Transverse colon (tissue), 4 donors: ENCODE measurements around the gene CPTP. TPM values are rescaled to one million over a fixed set of nuclear protein-coding genes. Genes with fewer than 3 reads are reported as not detected.

Experiments
- DNase-seq: peaks from one replicate; pipeline ENCODE4 v3.0.0-alpha.2; 2019
- H3K27ac ChIP-seq, 4 donors: fragments of 200-600 bp; sonication (generic); 2 replicates each; pipeline ENCODE4 v1.5.1; 2016 to 2018; ENCODE audit warnings: inconsistent platforms in 4 of 4
- H3K27me3 ChIP-seq: fragments of 200-600 bp; sonication (generic); 2 replicates; pipeline ENCODE4 v1.5.1; 2017; ENCODE audit warnings: inconsistent platforms
- H3K36me3 ChIP-seq, 4 donors: fragments of 200-600 bp; sonication (generic); 2 replicates each; pipeline ENCODE4 v1.5.1; 2017 to 2019; ENCODE audit warnings: inconsistent platforms in 4 of 4
- H3K4me1 ChIP-seq, 4 donors: fragments of 200-600 bp; sonication (generic); 2 replicates each; pipeline ENCODE4 v1.5.1; 2017 to 2020; ENCODE audit warnings: inconsistent platforms in 4 of 4
- H3K4me3 ChIP-seq, 4 donors: fragments of 200-600 bp; sonication (generic); 1 replicate in 1 of 4; 2 replicates in 3 of 4; pipeline versions ENCODE4 v1.5.1 to v1.6.1; 2017 to 2019; ENCODE audit warnings: inconsistent platforms in 4 of 4
- H3K9me3 ChIP-seq, 2 donors: fragments of 200-600 bp; sonication (generic); 2 replicates each; pipeline ENCODE4 v1.5.1; 2017 to 2019; ENCODE audit warnings: inconsistent platforms in 2 of 2
- CTCF ChIP-seq, 5 experiments: fragments of 200-600 bp in 3 of 5; fragments of 450-650 bp in 2 of 5; sonication (generic) in 3 of 5; IDR thresholded peaks; 1 replicate in 2 of 5; 2 replicates in 3 of 5; pipeline ENCODE4 v1.5.1; 2016 to 2017; ENCODE audit warnings: antibody characterized with exemption in 5 of 5, inconsistent platforms in 3 of 5, mild to moderate bottlenecking in 2 of 5, moderate library complexity in 1 of 5
- EP300 ChIP-seq: sonication (generic); formaldehyde crosslinking; IDR thresholded peaks from one replicate; pipeline ENCODE4 v1.6.1; 2017; ENCODE audit warnings: antibody characterized with exemption, low read depth
- POLR2A ChIP-seq: fragments of 450-650 bp; IDR thresholded peaks from one replicate; pipeline ENCODE4 v1.6.1; 2016; ENCODE audit warnings: antibody characterized with exemption, mild to moderate bottlenecking, moderate library complexity
- POLR2AphosphoS5 ChIP-seq, 3 donors: sonication (generic); formaldehyde crosslinking; IDR thresholded peaks; one replicate each; pipeline ENCODE4 v1.6.1; 2016; ENCODE audit warnings: antibody characterized with exemption in 3 of 3
- WGBS, 2 donors: methylation state at CpG; one replicate each; pipeline ENCODE4 v1.1.5; 2018; ENCODE audit warnings: low coverage in 1 of 2; 5-methylcytosine and 5-hydroxymethylcytosine counted together
- in situ Hi-C, 4 donors: fragments of 200-750 bp; cut with MboI; loops; one replicate each; pipeline versions ENCODE4 v1.15.0 to v1.15.1; 2017; ENCODE audit warnings: low sequenced_read_pairs in 3 of 4, low pct_ligation_motif_present in 1 of 4, low pct_unique_long_range_greater_than_20kb in 1 of 4
- intact Hi-C: fragments of 100-400 bp; cut with DNase I; formaldehyde crosslinking; loops from one replicate; pipeline ENCODE4 v1.15.1; 2023; ENCODE audit warnings: low total_unique reads
- total RNA-seq, 4 donors: library from RNA; depleted of rRNA; stranded (reverse); fragments of >200 nt; gene quantifications; one replicate each; pipeline ENCODE4 v1.1.0, GENCODE V29; 2016

The CPTP gene
- total RNA-seq, 4 donors from 2014 or later, result 48.0 to 134 (median 77.7) TPM

- no peak for DNase-seq
- in situ Hi-C loops, result no loop called here
Measured at GRCh38 chr1:1293263-1294249, 31.0 kb upstream of the CPTP start.

GRCh38 chr1:1294250-1294890 is 30.2 kb upstream of the CPTP start:
- in situ Hi-C loops, result no loop called here
- intact Hi-C loops, result no loop called here

More at GRCh38 chr1:1293263-1294249, 31.0 kb upstream of the CPTP start:
- Histone ChIP-seq H3K27me3 (no peaks in the 10 kb centered on the region), H3K4me1 (peaks cover 0 to 12% (median 10%) of the 10 kb centered on the region in 4 donors), H3K4me3 (no peak overlapping the region), H3K27ac (no peak overlapping the region), H3K36me3 (no peaks in the 10 kb centered on the region), H3K9me3 (no peaks in the 10 kb centered on the region)
- no peak for TF ChIP-seq CTCF (IDR thresholded peaks at IDR 0.05)
- no peak for TF ChIP-seq POLR2A
- TF ChIP-seq POLR2AphosphoS5 (IDR thresholded peaks at IDR 0.05), result no peak
- TF ChIP-seq EP300, result no peak
- intact Hi-C loops, result no loop called here
- 85% methylated on average over 63 of the region's 94 CpGs; no CpG with 5 or more reads in 1 of the 2 donors for WGBS, 2 donors

DNA sequence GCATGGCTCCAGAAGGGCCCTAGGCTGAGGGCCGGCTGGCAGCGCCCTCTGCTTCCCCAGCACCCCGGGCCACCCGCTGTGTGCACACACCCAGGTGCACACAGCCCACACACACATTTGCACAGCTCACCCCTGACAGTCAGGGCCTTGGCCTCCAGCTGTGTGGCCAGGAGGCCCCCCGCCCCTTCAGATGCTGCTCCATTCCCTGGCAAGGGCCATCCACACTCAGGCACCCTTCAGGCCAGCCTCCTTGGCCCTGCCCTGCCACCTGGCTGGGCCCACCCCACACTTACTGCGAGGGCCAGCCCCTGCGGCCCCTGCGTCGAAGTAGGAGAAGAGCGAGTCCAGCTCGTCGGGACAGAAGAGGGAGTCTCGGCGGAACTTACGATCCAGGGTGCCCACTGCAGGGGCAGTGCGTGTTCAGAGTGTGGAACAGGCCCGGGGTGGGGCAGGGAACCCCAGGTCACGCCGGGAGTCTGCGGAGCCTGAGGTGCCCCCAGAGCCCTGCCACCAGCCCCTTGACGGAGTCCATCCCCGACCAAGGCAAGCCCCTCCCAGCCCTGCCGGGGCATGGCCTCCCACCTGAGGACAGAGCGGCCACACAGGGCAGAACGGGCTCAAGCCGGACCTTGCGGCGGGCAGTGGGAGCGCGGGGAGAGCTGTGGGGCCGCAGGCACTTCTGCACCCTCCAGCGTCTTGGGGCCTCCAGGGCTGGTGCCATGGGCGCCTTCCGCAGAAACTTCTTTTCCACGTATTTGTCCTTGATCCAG is 29.3 kb upstream of the CPTP start:
- TF ChIP-seq EP300 (no peak), POLR2A (no peak), POLR2AphosphoS5 (IDR thresholded peaks at IDR 0.05) (no peak), CTCF (IDR thresholded peaks at IDR 0.05) (no peak)
- Histone ChIP-seq H3K27ac (no peak overlapping the region), H3K9me3 (no peaks in the 10 kb centered on the region), H3K4me3 (no peak overlapping the region), H3K4me1 (peaks cover 0 to 12% (median 10%) of the 10 kb centered on the region in 4 donors), H3K27me3 (no peaks in the 10 kb centered on the region), H3K36me3 (no peaks in the 10 kb centered on the region)
- in situ Hi-C loops, result no loop called here
- intact Hi-C loops, result no loop called here
- WGBS, 2 donors, result 96 to 100% methylated on average over 1 to 31 of the region's 35 CpGs
- DNase-seq, result no peak

More at GRCh38 chr1:1294250-1294890, 30.2 kb upstream of the CPTP start:
- DNase-seq, result no peak
- H3K4me3 ChIP-seq, result no peak overlapping the region
- no peak overlapping the region for H3K27ac ChIP-seq
- H3K27me3 ChIP-seq, result no peaks in the 10 kb centered on the region
- no peaks in the 10 kb centered on the region for H3K9me3 ChIP-seq
- 96% methylated on average over 51 of the region's 58 CpGs; no CpG with 5 or more reads in 1 of the 2 donors for WGBS, 2 donors
- H3K4me1 ChIP-seq, result peaks cover 0 to 12% (median 10%) of the 10 kb centered on the region in 4 donors
- no peaks in the 10 kb centered on the region for H3K36me3 ChIP-seq
- no peak for TF ChIP-seq CTCF (IDR thresholded peaks at IDR 0.05)
- TF ChIP-seq POLR2AphosphoS5 (IDR thresholded peaks at IDR 0.05), result no peak
- no peak for TF ChIP-seq EP300
- no peak for TF ChIP-seq POLR2A
